ENCODE data around the gene PLXNC1. TPM values are rescaled to one million over a fixed set of nuclear protein-coding genes. Genes with fewer than 3 reads are reported as not detected.

Gene PLXNC1
- total RNA-seq, 2 donors from 2014 or later = 8.5 to 9.2 TPM

- Histone ChIP-seq H3K27me3 (replicated peaks; ENCODE audit: insufficient read depth) (no peaks in the 10 kb centered on the region), H3K4me3 (no peak overlapping the region), H3K9me3 (no peaks in the 10 kb centered on the region), H3K36me3 (no peaks in the 10 kb centered on the region), H3K27ac (no peak overlapping the region), H3K4me1 (ENCODE audit: control insufficient read depth in 1 of 2, low read depth in 2 of 2) (no peaks in the 10 kb centered on the region)
- no peak for ATAC-seq (ENCODE audit: insufficient number of reproducible peaks, low FRiP score, low read depth)
- no peak for DNase-seq (ENCODE audit: low spot score)
- TF ChIP-seq, protein P1, sequence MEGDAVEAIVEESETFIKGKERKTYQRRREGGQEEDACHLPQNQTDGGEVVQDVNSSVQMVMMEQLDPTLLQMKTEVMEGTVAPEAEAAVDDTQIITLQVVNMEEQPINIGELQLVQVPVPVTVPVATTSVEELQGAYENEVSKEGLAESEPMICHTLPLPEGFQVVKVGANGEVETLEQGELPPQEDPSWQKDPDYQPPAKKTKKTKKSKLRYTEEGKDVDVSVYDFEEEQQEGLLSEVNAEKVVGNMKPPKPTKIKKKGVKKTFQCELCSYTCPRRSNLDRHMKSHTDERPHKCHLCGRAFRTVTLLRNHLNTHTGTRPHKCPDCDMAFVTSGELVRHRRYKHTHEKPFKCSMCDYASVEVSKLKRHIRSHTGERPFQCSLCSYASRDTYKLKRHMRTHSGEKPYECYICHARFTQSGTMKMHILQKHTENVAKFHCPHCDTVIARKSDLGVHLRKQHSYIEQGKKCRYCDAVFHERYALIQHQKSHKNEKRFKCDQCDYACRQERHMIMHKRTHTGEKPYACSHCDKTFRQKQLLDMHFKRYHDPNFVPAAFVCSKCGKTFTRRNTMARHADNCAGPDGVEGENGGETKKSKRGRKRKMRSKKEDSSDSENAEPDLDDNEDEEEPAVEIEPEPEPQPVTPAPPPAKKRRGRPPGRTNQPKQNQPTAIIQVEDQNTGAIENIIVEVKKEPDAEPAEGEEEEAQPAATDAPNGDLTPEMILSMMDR (IDR thresholded peaks at IDR 0.05) = no peak
Observed at GRCh38 chr12:94111302-94111701, 37.1 kb upstream of the PLXNC1 start.

- no peak overlapping the region for H3K27ac ChIP-seq
- DNase-seq (ENCODE audit: low spot score) (no peak), ATAC-seq (ENCODE audit: insufficient number of reproducible peaks, low FRiP score, low read depth) (no peak)
- no peaks in the 10 kb centered on the region for H3K4me1 ChIP-seq (ENCODE audit: control insufficient read depth in 1 of 2, low read depth in 2 of 2)
- no peaks in the 10 kb centered on the region for H3K9me3 ChIP-seq
- H3K4me3 ChIP-seq = no peak overlapping the region
- H3K36me3 ChIP-seq = no peaks in the 10 kb centered on the region
- H3K27me3 ChIP-seq (replicated peaks; ENCODE audit: insufficient read depth) = no peaks in the 10 kb centered on the region
- TF ChIP-seq, protein P1 (IDR thresholded peaks at IDR 0.05) = no peak
Observed at GRCh38 chr12:94112121-94112520, 36.3 kb upstream of the PLXNC1 start.

- H3K36me3 ChIP-seq = no peaks in the 10 kb centered on the region
- H3K4me3 ChIP-seq = no peak overlapping the region
- ATAC-seq (ENCODE audit: insufficient number of reproducible peaks, low FRiP score, low read depth) (no peak), DNase-seq (ENCODE audit: low spot score) (no peak)
- no peaks in the 10 kb centered on the region for H3K9me3 ChIP-seq
- H3K27me3 ChIP-seq (replicated peaks; ENCODE audit: insufficient read depth) = no peaks in the 10 kb centered on the region
- no peaks in the 10 kb centered on the region for H3K4me1 ChIP-seq (ENCODE audit: control insufficient read depth in 1 of 2, low read depth in 2 of 2)
- H3K27ac ChIP-seq = no peak overlapping the region
- TF ChIP-seq, protein P1 (IDR thresholded peaks at IDR 0.05) = no peak
Observed at GRCh38 chr12:94114166-94114565, 34.2 kb upstream of the PLXNC1 start.

- no peaks in the 10 kb centered on the region for H3K4me1 ChIP-seq (ENCODE audit: control insufficient read depth in 1 of 2, low read depth in 2 of 2)
- no peaks in the 10 kb centered on the region for H3K27me3 ChIP-seq (replicated peaks; ENCODE audit: insufficient read depth)
- no peak for ATAC-seq (ENCODE audit: insufficient number of reproducible peaks, low FRiP score, low read depth)
- no peaks in the 10 kb centered on the region for H3K36me3 ChIP-seq
- H3K9me3 ChIP-seq = no peaks in the 10 kb centered on the region
- no peak for DNase-seq (ENCODE audit: low spot score)
- TF ChIP-seq, protein P1 (IDR thresholded peaks at IDR 0.05) = no peak
- H3K4me3 ChIP-seq = no peak overlapping the region
- H3K27ac ChIP-seq = no peak overlapping the region
Observed at GRCh38 chr12:94116191-94116590, 32.2 kb upstream of the PLXNC1 start.

GRCh38 chr12:94121886-94122285 is 26.5 kb upstream of the PLXNC1 start:
- TF ChIP-seq, protein P1 (IDR thresholded peaks at IDR 0.05) = no peak
- no peaks in the 10 kb centered on the region for H3K27me3 ChIP-seq (replicated peaks; ENCODE audit: insufficient read depth)

More at GRCh38 chr12:94121886-94122285, 26.5 kb upstream of the PLXNC1 start:
- Histone ChIP-seq H3K9me3 (no peaks in the 10 kb centered on the region), H3K36me3 (no peaks in the 10 kb centered on the region), H3K4me3 (no peak overlapping the region), H3K27ac (no peak overlapping the region), H3K4me1 (ENCODE audit: control insufficient read depth in 1 of 2, low read depth in 2 of 2) (no peaks in the 10 kb centered on the region)
- DNase-seq (ENCODE audit: low spot score) = no peak
- ATAC-seq (ENCODE audit: insufficient number of reproducible peaks, low FRiP score, low read depth) = no peak
